HG03342 (cell line): ENCODE measurements around the gene TOP2A.
A peak's percentile ranks its signal among the peaks of the same experiment; 100 is the strongest.

Experiments
- ATAC-seq: cut with Tn5 transposase; IDR thresholded peaks from one replicate; pipeline ENCODE4 v1.9.1; 2021; ENCODE audit warnings: mild to moderate bottlenecking, moderate library complexity; ENCODE audit not compliant: unreplicated experiment

The TOP2A gene, protein sequence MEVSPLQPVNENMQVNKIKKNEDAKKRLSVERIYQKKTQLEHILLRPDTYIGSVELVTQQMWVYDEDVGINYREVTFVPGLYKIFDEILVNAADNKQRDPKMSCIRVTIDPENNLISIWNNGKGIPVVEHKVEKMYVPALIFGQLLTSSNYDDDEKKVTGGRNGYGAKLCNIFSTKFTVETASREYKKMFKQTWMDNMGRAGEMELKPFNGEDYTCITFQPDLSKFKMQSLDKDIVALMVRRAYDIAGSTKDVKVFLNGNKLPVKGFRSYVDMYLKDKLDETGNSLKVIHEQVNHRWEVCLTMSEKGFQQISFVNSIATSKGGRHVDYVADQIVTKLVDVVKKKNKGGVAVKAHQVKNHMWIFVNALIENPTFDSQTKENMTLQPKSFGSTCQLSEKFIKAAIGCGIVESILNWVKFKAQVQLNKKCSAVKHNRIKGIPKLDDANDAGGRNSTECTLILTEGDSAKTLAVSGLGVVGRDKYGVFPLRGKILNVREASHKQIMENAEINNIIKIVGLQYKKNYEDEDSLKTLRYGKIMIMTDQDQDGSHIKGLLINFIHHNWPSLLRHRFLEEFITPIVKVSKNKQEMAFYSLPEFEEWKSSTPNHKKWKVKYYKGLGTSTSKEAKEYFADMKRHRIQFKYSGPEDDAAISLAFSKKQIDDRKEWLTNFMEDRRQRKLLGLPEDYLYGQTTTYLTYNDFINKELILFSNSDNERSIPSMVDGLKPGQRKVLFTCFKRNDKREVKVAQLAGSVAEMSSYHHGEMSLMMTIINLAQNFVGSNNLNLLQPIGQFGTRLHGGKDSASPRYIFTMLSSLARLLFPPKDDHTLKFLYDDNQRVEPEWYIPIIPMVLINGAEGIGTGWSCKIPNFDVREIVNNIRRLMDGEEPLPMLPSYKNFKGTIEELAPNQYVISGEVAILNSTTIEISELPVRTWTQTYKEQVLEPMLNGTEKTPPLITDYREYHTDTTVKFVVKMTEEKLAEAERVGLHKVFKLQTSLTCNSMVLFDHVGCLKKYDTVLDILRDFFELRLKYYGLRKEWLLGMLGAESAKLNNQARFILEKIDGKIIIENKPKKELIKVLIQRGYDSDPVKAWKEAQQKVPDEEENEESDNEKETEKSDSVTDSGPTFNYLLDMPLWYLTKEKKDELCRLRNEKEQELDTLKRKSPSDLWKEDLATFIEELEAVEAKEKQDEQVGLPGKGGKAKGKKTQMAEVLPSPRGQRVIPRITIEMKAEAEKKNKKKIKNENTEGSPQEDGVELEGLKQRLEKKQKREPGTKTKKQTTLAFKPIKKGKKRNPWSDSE (N-terminal part only)

DNA sequence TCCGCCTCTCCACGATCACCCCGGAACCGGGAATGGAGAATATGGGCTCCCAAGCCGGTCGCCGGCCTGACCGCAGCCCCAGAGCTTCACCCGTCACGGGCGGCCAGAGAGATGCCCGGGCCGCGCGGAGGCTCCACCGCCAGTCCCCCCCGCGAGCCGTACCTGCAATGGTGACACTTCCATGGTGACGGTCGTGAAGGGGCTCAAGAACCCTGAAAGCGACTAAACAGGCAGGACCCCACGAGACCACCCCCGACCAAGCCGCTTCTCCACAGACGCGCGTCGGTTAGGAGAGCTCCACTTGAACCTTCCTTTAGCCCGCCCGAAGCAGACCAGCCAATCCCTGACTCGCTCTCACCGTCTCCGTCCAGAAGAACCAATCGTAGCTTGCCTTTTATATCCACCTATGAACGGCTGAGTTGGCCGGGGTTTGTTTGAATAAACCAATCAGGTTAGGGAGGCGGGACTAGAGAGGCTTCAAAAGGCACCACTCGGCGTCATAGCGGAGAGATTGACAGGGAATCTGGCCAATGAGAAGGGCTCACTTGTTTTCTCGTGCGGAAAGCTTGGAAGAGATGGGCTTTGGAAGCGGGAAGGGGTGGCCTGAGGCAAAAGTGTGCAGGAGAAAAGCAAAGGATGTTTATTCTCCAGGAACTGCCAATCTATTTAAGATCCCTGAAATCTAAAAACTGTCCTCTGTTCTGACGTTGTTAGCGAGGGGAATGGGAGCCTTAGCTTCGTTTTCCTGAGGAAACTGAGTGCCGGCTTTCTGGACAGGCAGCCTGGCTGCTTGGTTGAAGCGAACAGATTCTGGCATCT lies at the start of gene TOP2A:
Gene TOP2A, minus strand, starts transcription at position 288 of the 819 bp plus-strand sequence. Its CDS starts 105 bp downstream, at position 183.
- ATAC-seq = peak; percentile 93

DNA sequence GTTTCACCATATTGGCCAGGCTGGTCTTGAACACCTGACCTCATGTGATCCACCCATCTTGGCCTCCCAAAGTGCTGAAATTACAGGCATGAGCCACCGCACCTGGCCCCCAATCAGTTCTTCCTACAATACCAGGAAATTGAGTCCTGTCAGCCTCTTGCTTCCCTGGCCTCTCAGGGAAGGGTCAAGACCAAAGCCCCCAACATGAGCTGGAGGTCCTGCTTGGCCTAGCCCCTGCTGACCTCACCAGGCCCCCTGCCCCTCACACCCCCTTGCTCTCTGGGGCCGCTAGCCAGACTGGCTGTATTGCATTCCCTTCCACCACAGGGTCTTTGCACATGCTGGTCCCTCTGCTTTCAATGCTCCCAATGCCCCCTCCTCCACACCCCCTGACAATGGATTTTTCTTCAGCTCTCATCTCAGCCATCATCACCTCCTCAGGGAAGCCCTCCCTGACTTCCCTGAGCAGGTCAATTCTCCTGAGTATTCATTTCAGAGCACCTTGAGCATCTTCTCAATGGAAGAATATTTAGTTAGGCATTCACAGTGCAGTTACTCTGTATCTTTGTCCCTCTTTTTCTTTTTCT lies 49.7 kb upstream of the TOP2A start:
- ATAC-seq = no peak

DNA sequence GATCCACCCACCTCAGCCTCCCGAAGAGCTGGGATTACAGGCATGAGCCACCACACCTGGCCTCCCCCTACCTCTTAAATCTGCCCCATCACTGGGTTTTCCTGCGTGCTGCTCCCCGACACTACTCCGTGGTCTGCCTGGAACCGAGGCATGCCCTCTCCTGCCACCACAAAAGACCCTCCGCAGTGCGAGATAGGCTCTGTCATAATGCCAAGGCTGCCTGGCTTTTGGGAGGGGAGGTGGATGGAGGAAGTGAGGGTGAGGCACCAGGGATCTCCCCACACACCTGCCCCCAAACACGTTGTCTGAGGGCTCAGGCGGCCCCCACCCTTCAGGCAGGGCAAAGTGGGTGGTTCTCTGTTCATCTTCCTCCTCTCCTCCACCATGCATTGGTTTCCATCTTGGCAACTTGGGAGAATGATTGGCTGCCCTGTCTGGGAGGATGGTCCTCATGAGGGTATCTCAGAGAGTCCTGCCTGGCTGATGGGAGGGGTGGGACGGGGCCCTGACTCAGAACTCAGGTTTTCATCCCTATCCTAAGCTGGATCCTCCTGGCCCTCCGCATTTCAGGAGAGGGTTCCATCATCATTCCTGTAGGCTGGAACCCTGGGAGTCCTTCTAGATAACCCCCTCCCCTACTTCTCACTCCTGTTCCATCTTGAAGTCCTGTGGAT lies 48.7 kb upstream of the TOP2A start:
- ATAC-seq = no peak

DNA sequence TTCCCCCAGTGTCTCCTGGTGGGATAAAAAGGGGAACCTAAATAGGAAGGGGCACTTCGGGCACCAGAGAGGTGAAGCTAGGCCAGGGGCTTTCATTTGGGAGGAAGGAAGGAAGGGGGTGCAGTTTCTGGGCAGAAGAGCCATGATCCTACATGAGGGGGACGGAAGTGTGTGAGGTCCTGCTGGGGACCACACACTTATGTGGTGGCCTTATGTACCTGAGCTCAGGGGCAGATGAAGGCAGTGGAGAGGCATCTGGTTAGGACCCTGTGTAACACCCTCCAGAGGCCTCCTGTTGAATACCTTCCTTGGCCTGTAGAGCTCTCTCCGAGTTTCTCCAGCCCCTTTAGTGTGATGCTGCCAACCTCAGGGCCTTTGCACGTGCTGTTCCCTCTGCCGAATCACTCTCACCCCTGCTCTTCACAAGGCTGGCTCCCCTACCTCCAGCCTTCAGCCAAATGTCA lies 46.7 kb upstream of the TOP2A start:
- ATAC-seq = no peak

GRCh38 chr17:40463122-40463550 lies 45.4 kb upstream of the TOP2A start:
- ATAC-seq = no peak

DNA sequence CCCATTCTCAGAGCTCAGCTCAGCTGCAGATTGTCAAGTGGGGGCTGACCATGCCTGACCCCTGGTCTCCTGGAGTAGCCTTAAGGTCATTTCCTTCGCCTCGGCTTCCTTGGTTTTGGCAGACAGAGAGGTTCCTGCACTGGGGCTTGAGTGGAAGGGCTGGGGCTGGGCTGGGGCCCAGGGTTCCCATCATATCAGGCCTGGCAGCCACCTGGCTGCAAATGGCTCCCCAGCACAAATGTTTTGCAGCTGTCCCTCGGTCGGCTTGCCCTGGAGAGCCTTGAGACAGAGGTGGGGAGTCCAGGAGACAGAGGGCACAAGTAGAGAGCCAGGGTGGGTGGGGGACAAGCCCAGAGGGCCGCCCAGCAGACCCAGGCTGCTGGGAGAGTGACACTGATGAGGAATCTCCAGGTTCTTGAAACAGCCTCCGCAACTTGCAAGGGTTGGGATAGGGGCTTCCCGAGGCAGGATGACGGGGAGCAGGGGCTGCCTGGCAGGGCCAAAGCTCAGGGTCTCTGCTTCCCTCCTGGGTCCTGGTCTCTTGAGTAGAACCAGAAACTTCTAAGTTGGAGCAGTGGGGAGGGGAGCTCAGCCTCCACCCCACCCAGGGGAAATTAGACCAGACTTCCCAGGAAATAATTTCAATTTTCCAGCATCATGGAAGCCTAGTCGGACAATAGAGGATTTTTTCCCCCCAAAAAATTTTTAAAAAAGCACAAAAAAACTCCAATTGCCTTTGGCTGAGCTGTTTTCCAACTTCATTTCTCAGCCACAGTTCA lies 44.8 kb upstream of the TOP2A start:
- ATAC-seq = no peak

- no peak for ATAC-seq
Measured at GRCh38 chr17:40461732-40462342, 44.1 kb upstream of the TOP2A start.

DNA sequence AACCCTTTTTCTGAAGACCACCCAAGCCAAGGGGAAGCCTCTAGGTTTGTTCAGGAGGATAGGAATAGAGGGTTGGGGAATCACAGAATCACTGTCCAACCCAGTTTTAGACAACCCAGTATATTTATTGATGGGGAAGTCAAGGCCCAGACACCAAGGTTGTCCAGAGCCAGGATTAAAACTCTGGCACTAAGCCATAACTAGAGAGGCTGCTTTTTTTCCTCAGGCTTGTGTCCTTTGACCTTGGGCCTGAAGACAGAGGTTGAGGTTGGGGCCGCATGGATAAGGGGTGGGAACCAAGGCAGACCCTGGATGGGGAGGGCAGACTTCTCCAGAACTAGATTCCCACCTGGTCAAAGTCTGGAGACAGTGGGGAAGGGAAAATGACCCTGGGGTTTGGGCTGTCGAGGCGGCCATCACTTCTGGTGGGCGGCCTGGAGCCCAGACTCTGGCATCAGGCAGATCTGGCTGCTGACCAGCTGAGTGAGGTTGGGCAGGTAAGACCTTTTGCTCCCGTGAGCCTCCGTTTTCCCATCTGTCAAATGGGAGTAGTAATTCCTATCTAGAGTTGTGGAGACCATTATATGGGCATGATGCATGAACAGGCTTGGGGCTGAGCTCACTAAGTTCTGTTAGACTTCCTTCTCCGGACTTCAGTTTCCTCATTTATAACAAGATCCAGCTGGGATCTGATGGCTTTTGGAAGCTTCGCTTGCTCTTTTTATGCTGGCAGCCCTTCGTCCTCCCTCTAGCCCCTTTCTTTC lies 43.5 kb upstream of the TOP2A start:
- ATAC-seq = no peak

GRCh38 chr17:40460604-40460967 lies 42.9 kb upstream of the TOP2A start:
- no peak for ATAC-seq

DNA sequence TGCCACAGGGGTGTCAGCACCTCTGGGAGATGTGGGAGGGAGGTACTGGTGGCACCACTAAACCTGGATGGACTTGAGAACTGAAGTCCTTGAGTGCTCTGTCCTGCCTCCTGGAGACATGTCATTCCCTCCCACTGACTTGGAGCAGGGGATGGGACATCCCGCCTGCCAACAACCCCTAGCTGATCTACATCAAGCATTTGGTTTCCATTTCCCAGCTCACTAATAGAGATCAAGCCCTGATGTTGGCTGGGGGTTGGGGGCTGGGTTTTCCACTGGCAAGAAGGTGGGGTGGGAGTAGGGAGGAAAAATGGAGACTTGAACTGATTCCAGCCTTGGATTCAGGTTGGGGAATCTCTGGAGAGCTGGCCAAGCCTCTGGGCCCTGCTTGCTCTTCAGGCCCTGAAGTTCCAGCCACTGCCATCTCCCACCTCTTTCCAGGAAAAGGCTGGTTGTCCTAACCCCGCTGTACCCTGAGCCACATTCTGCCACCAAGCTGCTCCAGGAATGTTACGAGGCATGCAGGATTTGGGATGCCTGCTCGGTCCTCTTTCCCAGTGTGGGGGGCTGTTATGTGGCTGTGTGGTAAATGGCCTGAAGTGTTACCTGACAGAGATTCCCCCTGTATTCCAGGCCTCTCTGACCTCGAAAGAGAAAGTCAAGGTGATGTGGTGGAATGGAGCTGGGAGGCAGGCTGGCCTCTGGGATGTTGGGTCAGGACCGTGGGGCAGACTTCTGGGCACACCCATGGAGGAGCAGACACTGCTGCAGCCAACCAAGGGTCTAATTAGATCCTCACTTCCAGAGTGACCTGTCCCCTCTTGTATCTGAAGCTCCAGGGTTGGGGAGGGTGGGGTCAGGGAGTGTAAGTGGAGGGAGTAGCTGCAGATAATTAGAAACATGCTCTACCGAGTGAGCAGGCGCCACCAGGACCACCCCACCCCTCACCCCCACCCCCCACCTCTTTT lies 42.2 kb upstream of the TOP2A start:
- ATAC-seq = no peak

GRCh38 chr17:40458851-40459482 lies 41.3 kb upstream of the TOP2A start:
- ATAC-seq = no peak

- ATAC-seq = no peak
Measured at GRCh38 chr17:40457964-40458791, 40.5 kb upstream of the TOP2A start.

DNA sequence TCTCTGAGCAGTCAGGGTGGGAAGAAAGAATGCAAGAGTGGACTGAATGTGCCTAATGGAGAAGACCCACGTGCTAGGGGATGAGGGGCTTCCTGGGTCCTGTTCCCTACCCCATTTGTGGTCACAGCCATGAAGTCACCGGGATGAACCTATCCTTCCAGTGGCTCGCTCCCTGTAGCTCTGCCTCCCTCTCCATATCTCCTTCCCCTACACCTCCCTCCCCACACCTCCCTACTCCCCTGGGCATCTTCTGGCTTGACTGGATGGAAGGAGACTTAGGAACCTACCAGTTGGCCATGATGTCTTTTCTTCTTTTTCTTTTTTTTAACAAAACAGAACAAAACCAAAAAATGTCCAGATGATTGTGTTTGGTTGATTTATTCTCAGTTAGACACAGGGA lies 39.7 kb upstream of the TOP2A start:
- no peak for ATAC-seq

- ATAC-seq = no peak
Measured at GRCh38 chr17:40456396-40456951, 38.8 kb upstream of the TOP2A start.
